Testis (tissue), 2 donors: ENCODE results near the gene SLF2.

Experiments used
- CTCF ChIP-seq, 3 experiments: fragments of 450-650 bp in 2 of 3; fragments of 200-600 bp in 1 of 3; sonication (generic) in 1 of 3; IDR thresholded peaks; one replicate each; pipeline ENCODE4 v1.5.1; 2016 to 2019; ENCODE audit warnings: antibody characterized with exemption in 3 of 3, mild to moderate bottlenecking in 2 of 3, moderate library complexity in 1 of 3
- POLR2A ChIP-seq: fragments of 450-650 bp; IDR thresholded peaks from one replicate; pipeline ENCODE4 v1.6.1; 2017; ENCODE audit warnings: antibody characterized with exemption, mild to moderate bottlenecking, moderate library complexity

DNA sequence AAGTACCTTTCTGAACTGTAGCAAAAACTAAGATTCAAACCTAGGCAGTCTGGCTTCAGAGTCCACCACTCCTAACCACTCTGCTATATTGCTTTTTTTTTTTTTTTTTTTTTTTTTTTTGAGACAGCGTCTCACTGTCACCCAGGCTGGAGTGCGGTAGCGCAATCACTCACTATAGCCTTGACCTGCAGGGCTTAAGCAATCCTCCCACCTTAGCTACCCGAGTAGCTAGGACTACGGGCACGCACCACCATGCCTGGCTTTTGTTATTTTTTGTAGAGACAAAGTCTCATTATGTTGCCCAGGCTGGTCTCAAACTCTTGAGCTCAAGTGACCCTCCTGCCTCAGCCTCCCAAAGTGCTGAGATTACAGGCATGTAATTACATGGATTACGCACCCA, 10.1 kb upstream of the SLF2 start:
- TF ChIP-seq CTCF (IDR thresholded peaks at IDR 0.05) (no peak), POLR2A (no peak)
